Adrenal gland (tissue), 5 donors: ENCODE results near the gene KLF15.

Experiments
- CTCF ChIP-seq, 6 experiments: fragments of 450-650 bp in 4 of 6; fragments of 200-600 bp in 2 of 6; sonication (generic) in 1 of 6; IDR thresholded peaks; 1 replicate in 5 of 6; 2 replicates in 1 of 6; pipeline versions ENCODE4 v1.5.1 to v1.8.0; 2016 to 2021; ENCODE audit warnings: antibody characterized with exemption in 6 of 6, mild to moderate bottlenecking in 2 of 6, moderate library complexity in 1 of 6
- POLR2A ChIP-seq, 2 donors: fragments of 450-650 bp; IDR thresholded peaks; one replicate each; pipeline ENCODE4 v1.6.1; 2017; ENCODE audit warnings: antibody characterized with exemption in 2 of 2, mild to moderate bottlenecking in 2 of 2, moderate library complexity in 1 of 2
- donor health status: DM: no; HTN: no; CAD: no.

- TF ChIP-seq CTCF (IDR thresholded peaks at IDR 0.05) (no peak), POLR2A (IDR thresholded peaks at IDR 0.05) (no peak)
Observed at GRCh38 chr3:126314305-126314789, 42.9 kb downstream of the KLF15 start.
